NCI-H2227 (cell line): ENCODE data around the gene SPINK2.
A peak's percentile ranks its signal among the peaks of the same experiment; 100 is the strongest.

Source experiments
- DNase-seq: peaks from one replicate; lab custom pipeline; 2025; ENCODE audit not compliant: unreplicated experiment; lab: John Stamatoyannopoulos, UW

SPINK2 gene

GRCh38 chr4:56799824-56800756 lies 21.4 kb downstream of the SPINK2 start:
- peak; percentile 43 for DNase-seq

GRCh38 chr4:56799161-56799759 lies 22.2 kb downstream of the SPINK2 start:
- no peak for DNase-seq

GRCh38 chr4:56796211-56796610 lies 25.3 kb downstream of the SPINK2 start:
- no peak for DNase-seq

GRCh38 chr4:56791316-56791715 lies 30.2 kb downstream of the SPINK2 start:
- DNase-seq: no peak

DNA sequence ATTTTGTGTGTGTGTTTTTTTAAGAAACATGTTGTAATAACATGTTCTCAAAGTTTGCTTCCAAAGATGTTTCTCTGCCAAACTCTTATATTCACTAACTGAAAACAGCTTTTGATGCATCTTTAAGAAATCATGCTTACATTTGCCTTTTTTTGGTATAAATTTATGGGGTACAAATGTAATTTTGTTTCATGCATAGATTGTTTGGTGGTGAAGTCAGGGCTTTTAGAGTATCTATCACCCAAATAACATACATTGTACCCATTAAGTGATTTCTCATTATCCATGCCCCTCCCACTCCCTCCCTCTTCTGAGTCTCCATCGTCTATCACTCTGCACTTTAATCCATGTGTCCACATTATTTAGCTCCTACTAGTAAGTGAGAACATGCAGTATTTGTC lies 30.8 kb downstream of the SPINK2 start:
- no peak for DNase-seq

GRCh38 chr4:56788081-56788480 lies 33.4 kb downstream of the SPINK2 start:
- no peak for DNase-seq

DNA sequence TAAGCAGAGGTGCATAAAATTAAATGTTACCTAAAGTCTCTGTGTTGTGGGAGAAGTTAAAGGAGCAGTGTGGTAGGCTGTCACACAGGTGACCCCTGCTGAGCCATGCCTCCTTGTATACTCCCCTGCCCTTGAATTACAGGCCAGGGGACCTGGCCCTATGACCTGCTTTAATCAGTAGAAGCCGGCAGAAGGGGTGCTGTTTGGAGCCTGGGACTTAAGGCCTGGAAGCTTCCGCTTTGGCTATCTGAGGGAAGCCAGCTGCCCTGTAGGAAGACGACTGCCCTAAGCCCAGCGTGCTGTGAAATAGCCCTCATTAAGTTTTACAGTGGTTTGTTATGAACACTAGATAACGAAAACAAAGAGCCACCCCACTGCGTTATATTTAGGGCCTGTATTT lies 34.1 kb downstream of the SPINK2 start:
- no peak for DNase-seq

DNA sequence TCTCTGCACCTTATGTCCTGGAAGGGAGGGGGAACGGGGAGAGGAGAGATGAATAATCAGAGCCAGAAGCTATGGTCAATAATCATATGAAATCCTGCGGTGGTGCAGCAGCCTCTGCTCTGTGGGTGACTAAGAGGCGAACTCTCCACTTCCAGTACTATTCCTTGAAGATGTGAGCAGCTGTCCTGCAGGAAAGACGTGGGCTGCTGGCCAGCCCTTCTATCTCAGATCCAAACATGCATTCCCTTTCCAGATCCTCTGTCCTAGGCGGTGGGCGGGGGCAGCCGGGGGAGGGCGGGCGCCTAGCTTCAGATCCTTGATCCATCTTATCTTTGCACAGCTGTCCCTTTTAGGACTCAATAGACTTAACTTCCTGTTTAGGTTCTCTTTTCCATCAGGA lies 34.5 kb downstream of the SPINK2 start:
- DNase-seq: no peak

DNA sequence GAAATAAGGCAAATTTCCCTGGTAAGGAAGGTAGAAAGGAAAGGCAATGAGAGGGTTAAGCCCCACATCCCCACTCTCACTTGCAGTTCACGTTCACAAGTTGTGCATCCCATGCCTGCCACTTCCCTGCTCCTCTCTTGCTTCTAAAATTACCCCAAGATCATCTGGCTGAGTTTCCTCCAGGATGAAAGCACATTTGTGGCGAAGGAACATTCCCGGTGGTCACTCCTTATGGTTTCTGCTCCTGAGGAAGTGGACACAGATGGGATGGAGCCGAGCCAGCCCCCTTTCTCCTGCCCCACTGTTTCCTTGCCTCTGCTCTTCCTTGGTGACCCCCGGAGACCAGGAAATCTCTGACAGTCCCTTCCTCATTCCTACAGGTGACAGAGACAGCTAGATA lies 37.5 kb downstream of the SPINK2 start:
- no peak for DNase-seq

GRCh38 chr4:56782019-56782418 lies 39.5 kb downstream of the SPINK2 start:
- DNase-seq: no peak

GRCh38 chr4:56773346-56773745 lies 48.2 kb downstream of the SPINK2 start:
- DNase-seq: no peak

GRCh38 chr4:56772134-56772533 lies 49.4 kb downstream of the SPINK2 start:
- no peak for DNase-seq

DNA sequence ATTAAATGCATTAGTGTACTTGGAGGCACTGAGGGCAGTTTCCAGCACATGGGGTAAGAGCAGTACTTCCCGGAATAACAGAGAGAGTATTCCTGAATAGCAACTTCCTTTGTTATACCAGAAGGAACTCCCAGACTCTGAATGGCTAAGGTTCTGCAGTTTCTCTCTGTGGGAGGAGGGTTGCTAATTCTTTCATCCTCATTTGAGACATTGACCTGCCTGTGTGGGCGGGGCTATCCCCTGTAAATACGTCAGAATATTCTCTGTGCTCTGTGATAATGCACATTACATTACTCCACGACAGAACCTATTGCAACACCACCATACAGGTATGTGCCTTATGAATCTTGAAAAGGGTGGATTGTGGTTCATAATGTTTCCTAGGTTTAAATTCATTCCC lies 52.7 kb downstream of the SPINK2 start:
- DNase-seq: no peak

- DNase-seq: no peak
Measured at GRCh38 chr4:56768316-56768715, 53.2 kb downstream of the SPINK2 start.

GRCh38 chr4:56767567-56767966 lies 53.9 kb downstream of the SPINK2 start:
- no peak for DNase-seq

DNA sequence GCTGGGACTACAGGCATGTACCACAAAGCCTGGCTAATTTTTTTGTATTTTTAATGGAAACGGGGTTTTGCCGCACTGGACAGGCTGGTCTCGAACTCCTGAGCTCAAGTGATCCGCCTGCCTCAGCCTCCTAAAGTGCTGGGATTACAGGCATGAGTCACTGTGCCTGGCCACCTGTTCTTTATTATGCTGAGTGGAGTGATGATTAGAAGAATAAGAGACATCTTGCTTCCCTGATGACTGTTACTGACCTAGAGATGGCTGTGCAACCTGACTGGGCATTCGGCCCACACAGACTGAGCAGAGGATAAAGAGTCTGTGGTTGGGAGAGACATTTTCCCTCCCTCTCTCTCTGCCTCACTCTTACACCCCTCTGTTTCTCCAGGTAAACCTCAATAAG lies 56.7 kb downstream of the SPINK2 start:
- no peak for DNase-seq

DNA sequence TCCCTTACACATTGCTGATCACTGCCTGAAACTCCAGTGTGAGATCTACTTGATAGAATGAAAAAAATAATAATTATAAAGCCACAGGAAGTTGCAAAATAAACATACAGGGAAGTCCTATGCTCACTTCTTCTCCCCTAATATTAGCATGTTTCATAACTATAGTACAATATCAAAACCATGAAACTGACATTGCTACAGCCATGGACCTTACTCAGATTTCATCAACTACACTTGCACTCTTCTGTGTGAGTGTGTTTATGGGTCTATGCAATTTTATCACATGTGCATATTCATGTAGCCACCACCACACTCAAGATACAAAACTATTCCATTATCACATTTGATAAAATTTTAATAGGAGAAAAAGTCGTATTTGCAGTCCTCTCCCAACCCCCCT lies 57.3 kb downstream of the SPINK2 start:
- DNase-seq: no peak

- no peak for DNase-seq
Measured at GRCh38 chr4:56762484-56763250, 58.8 kb downstream of the SPINK2 start.

GRCh38 chr4:56760183-56760582 lies 61.3 kb downstream of the SPINK2 start:
- DNase-seq: no peak
